ENCODE data around the gene RO60.

DNA sequence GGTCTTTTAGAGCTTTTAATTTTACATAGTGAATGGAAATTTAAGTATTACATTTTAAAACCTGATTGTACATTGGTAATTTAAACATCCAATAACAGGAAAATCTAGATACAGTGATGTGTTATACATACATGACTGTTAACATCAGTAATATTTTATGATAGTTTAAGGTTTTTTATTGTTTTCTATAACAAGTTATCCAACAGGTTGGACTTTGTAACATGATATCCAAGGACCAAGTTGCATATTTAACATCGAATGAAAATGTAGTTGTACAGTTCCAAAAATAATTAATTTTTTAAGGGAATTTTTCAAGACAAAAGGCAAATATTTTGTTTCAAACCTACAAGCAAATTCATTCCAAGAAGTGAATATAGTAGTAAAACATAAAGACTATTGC lies 31.5 kb downstream of the RO60 start:
- TF ChIP-seq EZH2phosphoT487 (IDR thresholded peaks at IDR 0.05; ENCODE audit: insufficient read depth, low read depth) (no peak), EZH2 (IDR thresholded peaks at IDR 0.05; ENCODE audit: insufficient read depth, poor library complexity, severe bottlenecking) (no peak)
